T-helper 2 cell treated with Interferon-gamma antibody and Interleukin-4, amounts not matched to agents 100 ng/mL and 5 ng/mL, for 36 hours (primary cell): ENCODE measurements around the gene LY6G6C. TPM values are rescaled to one million over a fixed set of nuclear protein-coding genes. Genes with fewer than 3 reads are reported as not detected.

ENCODE experiments used
- intact Hi-C: fragments of 100-400 bp; cut with micrococcal nuclease; formaldehyde crosslinking; loops from one replicate; pipeline ENCODE4 v1.15.1; 2023
- total RNA-seq: library from RNA; stranded (reverse); gene quantifications from 2 replicates; pipeline ENCODE4 v1.2.3, GENCODE V29; 2022

LY6G6C gene, protein sequence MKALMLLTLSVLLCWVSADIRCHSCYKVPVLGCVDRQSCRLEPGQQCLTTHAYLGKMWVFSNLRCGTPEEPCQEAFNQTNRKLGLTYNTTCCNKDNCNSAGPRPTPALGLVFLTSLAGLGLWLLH
- 0.25 TPM in 1 of 2 replicates, not detected in the other for total RNA-seq

DNA sequence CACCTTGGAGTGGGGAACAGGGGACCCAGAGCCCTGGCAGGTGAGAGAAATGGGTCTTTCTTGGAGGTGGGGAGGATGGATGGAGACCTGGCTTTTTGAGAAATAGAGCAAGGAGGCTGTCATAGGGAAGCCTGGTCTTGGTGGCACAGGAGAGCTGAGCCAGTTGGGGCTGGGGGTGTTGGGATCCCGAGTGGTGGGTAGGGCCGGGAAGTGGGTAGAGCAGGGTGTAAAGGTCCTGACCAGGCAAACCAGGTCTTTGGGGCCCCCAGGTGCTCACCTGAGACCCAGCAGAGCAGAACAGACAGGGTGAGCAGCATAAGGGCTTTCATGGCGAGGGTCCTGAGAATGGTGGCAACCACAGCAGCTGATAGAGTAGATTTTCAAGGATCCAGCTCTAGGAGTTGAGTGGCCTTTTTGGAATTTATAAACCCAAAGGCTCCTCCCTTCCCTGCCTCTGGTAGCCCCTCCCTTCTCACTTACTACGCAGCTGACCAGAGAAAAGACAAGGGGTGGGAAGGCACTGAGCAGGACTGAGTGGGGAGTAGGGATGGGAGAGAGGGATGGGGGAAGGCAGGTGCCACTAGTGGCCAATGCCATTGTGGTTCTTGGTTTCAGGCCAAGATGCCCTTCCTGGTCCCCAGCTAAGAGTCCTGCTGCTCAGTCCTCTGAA, at the start of gene LY6G6C:
TSS of gene LY6G6C (minus strand) at position 396 of the 670 bp plus-strand sequence. CDS start at position 329, 67 bp downstream.
- intact Hi-C loops = no loop called here

DNA sequence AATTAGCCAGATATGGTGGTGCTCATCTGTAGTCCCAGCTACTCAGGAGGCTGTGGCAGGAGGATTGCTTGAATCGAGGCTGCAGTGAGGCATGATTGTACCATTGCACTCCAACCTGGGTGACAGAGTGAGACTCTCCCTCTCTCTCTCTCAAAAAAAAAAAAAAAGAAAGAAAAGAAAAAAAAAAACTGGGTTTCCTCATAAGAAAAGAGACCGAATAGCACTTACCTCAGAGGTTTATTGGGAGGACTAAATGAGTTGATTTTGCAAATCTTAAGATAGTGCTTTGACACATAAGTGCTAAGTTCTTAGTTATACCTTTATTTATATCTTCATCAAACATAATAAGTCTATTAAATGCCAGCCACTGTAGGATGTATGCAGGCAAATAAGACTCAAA, 49.3 kb upstream of the LY6G6C start:
- intact Hi-C loops = loop anchor here (2.0 kb wide), 1 partner anchor 68 kb away; the partner anchor contains the start of gene ABHD16A

DNA sequence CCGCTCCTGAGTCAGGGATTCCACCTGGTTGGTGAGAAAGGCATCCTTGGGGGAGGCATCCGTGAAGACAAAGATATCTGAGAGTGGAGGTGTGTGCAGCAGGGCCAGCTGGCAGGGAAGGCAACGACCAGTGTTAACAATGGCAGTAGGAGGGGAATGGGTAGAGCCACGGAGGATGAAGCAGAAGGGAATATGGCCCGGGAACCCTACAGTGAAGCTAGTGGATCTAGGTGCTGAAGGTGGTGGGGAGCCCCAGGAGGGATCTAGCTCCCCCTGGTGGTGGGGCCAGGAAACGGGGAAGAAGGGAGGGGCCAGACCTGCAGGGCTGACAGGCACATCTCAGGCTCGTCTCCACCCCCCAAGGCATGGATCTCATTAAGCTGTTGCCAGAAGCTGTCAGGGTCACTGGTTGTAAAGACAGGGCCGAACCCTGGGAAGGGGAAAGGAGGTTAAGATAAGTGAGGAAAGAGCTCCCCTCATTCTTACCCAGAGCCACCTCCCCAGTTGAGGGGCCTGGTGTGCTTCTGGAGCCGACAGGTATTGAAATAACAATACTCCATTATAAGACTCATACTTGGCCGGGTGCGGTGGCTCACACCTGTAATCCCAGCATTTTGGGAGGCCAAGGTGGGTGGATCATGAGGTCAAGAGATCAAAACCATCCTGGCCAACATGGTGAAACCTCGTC, 48.3 kb upstream of the LY6G6C start:
- intact Hi-C loops = loop anchor here (2.0 kb wide), 2 partner anchors 41 to 67 kb away; partner anchors contain the start of genes ABHD16A and DDAH2

DNA sequence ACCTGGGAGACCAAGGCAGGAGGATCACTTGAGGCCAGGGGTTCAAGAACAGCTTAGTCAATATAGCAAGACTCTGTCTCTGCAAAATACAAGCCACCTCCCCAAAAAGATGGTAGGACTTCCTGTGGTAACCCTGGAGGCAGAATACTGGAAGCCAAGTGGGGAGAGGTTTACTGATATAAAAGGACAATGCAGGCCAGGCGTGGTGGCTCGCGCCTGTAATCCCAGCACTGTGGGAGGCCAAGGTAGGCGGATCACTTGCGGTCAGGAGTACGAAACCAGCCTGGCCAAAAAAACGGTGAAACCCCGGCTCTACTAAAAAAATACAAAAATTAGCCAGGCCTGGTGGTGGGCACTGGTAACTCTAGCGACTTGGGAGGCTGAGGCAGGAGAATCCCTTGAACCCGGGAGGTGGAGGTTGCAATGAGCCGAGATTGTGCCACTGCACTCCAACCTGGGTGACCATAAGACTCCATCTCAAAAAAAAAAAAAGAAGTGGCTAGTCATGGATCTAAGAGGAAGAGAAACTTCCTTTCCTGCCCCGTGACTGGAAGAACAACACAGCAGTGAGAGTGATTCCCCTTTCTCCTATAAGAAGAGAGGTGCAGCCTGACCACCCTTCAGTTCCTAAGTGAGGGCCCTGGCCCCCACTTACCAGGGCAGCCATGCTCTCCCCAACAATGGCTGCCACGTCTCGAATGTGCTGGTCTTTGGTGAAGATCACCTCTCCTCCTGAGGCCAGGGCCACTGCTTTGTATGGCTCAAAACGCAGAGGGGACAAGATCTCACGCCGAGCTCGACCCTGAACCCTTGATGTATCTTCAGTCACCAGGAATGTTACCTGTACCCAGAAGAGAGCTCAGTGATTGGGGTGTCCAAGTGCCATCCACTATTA, 47.1 kb upstream of the LY6G6C start:
- intact Hi-C loops = loop anchor here (2.0 kb wide), 1 partner anchor 40 kb away; the partner anchor contains the start of gene DDAH2

DNA sequence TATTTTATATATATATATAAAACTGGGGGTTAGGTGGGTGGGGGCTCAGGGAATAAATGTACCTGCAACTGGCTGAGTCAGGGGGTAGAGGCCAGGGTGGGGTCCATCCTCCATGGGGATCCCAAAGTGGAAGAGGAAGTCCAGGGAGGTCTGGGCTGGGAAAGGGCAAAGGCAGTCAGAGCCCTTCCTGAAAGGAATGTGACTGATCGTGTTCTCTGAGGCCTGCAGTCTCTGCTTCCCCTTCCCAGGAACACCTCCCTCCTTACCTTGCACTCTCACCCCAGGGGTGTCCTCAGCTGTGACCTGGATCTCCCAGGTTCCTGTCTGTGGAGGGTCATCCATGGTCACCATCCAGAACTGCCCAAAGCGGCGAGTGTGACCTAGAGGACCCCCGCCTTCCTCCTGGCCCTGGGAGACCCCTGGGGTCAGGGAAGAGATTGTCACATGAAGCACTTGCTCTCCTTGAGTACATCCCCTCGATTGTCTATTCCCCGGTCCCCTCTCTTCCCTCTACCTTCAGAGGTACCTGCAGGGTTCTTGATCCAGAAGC, 45.6 kb upstream of the LY6G6C start:
- intact Hi-C loops = no loop called here

DNA sequence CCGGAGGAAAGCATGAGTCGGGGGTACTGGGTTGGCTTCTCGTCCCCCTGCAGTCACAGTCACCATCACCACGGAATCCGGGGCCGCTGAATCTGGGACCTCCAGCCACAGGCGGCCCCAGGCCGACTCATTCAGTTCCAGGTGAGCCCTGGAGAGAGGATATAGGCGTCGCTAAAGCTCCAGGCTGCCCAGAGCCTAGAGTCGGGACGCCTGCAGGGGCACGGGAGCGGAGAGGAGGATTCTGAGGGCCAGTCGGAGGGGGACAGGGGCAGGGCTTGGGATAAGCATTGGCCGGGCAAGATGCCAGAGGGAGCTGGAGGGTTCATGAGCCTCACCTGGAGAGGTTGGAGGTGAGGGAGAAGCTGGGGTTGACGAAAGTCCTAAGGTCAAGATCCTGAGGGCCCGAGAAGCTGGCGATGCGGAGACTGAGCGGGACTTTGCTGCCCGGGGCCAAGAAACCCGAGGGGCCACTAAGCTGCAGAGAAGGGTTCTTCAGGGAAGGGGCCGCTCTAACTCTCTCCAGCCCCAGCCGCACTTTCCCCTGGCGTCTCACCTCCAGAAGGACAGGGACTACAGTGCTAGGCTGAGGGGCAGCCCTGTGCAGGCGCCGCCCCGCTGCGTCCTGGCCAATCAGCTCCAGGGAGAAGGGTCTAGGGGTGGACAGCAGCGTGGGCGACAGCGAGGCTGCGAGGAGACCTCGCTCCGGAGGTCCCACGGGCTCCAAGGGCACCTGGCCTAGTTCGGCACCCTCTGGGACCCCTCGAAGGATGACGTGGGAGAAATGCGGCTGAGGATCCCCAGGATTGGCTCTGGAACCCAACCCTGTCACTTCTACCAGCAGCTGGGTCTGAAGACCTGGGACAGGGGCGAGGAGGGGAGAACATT, 44.6 kb upstream of the LY6G6C start:
- intact Hi-C loops = no loop called here

DNA sequence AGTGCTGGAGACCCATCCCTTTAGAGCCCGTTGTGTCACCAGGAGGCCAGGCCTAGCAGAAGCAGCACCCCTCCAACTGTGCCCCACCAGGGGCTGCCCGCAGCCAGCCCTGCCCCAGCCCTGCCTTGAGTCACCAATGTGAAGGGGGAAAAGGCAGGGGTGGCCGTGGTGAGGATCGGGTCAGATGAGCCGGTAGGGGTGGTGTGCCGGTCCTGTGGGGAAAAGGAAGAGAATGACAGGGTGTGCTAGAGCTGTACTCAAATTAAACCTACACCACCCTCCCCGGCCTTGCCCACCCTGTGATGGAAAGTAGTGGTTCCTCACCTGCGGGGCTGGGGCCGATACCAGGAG, 44.0 kb upstream of the LY6G6C start:
- intact Hi-C loops = no loop called here

DNA sequence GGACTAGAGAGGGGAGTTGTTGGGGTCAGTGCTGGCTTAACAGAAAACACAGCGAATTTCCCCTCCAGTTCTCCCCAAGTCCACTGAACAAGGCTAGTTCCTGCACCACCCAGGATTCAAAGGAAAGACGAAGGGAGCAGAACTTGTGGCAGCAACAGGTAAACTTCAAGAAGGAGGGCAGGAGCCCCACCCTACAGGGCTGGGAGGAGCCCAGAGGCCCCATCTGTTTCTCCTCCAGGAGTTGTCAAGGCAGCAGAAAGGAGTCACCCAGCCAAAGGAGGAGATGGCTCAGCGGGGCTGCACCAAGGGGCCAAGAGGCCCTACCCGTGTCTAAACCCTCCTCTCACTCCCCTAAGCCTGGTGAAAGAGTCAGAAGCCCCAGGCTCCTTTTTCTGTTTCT, 42.7 kb upstream of the LY6G6C start:
- intact Hi-C loops = no loop called here

DNA sequence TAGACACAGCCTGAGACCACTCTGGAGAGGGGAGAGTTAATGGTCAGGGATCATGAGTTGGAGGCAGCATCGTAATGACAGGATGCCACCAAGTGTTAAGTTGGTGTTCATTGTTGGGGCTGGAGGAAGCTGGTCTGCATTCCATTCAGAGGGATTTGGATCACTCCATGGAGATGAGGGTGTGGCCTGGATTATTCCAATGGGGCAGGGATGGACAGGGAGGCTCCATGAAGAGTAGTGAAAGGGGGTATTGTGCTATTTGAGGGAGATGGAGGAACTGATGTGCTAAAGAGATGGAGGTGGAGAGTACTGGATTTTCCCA, 42.0 kb upstream of the LY6G6C start:
- intact Hi-C loops = no loop called here

DNA sequence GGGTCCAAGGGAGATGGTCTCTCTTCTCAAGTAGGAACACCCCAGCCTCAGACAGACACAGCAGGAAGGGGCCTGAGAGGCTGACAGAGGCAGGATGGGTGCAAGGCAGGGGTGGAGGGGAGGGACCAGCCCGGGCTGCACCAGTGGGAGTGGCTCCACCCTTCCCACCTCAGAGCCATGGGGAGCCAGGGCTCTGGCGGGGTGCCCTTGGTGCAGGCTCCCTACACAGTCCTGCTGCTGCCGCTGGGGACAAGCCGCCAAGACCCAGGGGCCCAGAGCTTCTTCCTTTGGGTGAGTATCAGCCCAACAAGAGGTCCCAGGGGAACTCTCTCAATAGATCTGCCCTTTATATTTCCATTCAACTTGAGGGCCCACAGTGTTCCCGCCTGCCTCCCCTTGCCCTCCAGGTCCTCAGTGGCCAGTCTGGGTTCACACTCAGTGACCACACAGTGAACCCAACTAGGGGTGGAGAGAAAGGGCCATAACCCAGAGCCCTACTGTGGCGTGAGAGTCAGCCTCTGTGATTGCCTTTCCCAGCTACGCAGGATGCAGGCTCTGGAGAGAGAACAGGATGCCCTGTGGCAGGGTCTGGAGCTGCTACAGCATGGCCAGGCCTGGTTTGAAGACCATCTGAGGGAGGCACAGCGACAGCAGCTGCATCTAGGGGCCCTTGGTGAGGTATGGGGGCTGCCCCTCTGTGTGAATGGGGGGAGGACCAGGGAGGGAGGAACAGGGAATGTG, 41.5 kb upstream of the LY6G6C start:
- intact Hi-C loops = no loop called here

DNA sequence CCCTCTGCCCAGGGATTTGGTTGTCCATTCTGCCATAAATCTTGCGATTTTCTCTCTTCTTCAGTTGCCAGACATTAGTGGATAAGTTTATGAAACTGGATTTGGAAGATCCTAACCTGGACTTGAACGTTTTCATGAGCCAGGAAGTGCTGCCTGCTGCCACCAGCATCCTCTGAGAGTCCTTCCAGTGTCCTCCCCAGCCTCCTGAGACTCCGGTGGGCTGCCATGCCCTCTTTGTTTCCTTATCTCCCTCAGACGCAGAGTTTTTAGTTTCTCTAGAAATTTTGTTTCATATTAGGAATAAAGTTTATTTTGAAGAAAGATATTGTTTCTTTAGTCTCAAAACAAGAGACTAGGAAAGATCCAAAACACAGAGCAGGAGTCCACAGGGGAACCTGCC, 40.8 kb upstream of the LY6G6C start, which contains the start of gene SAPCD1:
TSS of gene SAPCD1 (plus strand) at position 301 of the 400 bp plus-strand sequence. CDS start 399 bp downstream, outside the sequence.
- intact Hi-C loops = no loop called here

DNA sequence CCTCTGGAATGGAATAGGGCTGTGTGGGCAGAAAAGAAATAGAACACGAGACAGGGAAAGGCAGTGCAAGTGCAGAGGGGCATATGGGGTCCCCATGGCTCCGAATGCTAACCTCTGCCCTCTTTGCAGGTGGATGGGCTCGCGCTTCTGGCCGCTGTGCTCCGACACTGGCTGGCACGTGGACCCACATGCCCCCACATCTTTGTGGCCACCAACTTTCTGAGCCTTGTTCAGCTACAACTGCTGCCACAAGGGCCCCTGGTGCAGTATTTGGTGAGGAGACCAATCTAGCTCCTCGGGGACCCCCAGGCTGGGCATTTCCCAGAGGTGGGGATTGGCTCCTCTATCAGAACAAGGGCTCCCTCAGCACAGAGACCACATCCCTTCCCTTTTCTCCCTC, 39.8 kb upstream of the LY6G6C start:
- intact Hi-C loops = no loop called here

DNA sequence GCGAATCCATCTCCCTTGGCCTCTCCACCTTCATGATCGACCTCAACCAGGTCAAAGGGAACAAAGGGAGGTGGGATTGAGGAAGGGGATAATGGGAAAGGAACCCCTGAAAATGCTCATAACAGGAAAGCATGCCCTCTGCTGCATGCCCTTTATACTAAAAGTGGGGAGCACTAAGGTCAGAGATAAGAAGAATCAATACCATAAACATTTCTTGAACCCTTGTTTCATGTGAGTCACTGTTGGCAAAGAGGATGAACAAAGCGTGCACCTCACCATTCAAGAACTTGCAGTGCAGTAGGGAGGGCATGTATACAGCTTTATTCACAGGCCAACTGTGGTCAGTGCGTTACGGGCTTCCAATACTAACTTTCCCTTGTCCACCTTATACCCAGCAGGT, 39.2 kb upstream of the LY6G6C start:
- intact Hi-C loops = no loop called here

DNA sequence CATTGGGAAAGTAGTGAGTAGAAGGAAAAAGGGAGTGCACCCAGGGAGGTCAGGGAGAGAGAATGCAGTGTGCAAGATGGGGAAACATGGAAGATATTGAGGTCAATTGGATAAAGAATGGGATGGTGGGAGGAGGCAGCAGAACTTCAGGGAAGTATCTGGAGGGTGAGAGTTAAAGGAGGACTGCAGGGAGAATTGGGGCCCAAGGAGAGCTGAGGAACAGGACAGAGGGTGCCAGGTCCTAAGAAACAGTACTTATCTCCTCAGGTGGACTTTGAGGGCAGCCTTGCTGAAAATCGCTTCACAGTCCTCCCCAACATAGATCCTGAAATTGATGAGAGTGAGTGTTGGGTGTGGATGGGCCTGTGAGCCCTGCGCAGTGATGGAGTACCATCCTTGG, 36.7 kb upstream of the LY6G6C start:
- intact Hi-C loops = no loop called here

DNA sequence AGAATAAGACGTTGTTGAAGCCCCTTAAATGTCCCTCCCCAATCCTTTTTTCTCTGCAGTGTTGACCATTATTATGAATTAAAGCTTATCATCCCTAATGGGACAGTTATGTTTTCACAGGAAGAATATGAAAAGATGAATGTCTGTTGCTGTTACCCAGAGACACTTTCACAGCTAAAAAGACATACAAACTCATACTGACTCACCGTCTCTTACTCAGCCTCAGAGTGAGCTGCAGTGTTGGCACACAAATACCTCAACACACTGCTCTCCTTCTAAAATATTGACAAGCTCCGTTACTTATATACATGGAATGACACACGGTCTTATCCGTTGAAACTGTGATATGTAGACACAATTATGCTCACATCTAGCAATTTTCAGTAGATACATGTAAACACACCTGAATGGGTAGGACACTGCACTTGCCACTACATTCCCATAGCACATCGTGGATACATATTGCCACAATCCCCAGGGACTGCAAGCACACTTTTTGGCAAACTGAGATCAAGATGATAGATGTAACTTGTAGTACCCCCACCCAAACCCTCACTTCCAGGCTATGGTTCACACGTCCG, 31.3 kb upstream of the LY6G6C start:
- intact Hi-C loops = no loop called here

DNA sequence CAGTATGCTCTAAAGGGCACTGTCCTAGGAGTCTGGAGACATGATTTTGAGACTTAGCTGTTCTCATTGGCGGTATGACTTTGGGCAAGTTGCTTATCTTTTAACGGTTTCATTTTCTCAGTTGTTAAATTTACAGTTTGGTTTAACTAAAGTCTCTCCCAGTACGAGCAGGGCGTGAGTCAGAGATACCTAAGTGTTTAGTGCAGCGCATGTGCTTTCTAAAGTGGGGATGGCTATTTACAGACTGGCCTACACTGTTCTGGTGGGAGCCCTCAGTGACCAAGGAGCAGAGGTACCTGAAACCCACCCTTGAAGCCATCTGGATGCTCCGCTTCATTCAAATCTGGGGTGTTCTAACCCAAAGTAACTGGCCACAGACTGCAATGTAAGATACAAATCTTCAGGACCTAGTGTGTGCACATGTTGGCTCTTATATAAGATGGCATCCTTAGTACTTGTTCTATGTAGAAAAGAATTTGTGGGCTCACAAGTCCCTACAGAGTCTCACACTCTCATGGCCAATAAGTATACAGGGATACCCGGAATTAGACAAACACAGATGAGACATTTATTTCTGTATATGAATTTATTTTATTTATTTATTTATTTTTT, 29.0 kb upstream of the LY6G6C start:
- intact Hi-C loops = no loop called here

DNA sequence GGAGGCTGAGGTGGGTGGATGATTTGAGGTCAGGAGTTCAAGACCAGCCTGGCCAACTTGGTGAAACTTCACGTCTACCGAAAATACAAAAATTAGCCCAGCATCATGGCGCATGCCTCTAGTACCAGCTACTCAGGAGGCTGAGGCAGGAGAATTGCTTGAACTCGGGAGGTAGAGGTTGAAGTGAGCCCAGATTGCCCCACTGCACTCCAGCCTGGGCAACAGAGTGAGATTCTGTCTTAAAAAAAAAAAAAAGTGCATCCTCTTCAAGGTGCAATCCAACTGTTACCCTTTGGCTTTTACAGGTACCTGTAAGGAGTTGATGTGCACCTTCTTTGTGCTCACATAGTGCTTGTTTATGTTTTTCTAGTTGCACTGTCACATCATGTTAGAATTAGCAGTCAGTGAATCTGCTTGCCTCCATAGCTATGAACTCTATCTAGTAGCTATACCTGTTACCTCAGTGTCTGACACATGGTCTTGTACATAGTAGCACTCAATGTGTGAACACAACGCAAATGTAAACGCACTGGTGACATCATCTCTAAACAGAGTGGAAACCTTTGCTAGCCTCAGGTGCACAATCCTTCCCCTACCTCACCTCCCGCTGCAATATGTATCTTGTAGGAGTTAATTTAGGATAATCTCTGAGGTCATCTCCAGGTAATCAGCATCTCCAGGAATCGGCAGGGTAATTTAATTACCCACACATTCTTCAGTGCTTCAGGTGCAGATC, 27.9 kb upstream of the LY6G6C start:
- intact Hi-C loops = no loop called here

DNA sequence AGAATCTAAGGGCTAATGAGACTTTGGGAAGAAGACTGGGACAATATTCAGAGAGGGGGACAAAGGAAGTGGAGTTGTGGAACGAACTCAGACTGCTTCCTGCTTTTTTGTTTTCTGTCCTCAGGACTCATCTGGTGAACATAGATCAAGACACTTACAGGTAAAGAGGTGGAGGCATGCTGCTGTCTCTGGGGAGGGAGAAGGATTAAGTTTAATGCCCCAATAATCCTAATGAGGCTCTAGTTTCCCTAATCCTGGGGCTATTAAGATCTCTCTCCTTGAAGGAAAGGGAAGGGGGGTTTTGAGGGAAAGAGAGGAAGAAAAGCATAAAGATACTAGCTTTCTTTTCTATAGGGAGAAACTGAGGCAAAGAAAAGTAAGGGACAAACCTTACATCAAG, 22.9 kb upstream of the LY6G6C start:
- intact Hi-C loops = no loop called here
